Subcutaneous adipose tissue (tissue), 4 donors: Measurements from ENCODE around the gene FA2H. TPM values are rescaled to one million over a fixed set of nuclear protein-coding genes. Genes with fewer than 3 reads are reported as not detected.

Experiments used
- total RNA-seq, 4 donors: library from RNA; depleted of rRNA; stranded (reverse); fragments of >200 nt; gene quantifications; one replicate each; pipeline ENCODE4 v1.1.0, GENCODE V29; 2016
- TF ChIP-seq, protein P1 (sequence below): fragments of 450-650 bp; IDR thresholded peaks from one replicate; pipeline ENCODE4 v1.5.1; 2016; ENCODE audit warnings: low read depth, mild to moderate bottlenecking, control low read depth, antibody characterized with exemption, moderate library complexity

The FA2H gene, protein sequence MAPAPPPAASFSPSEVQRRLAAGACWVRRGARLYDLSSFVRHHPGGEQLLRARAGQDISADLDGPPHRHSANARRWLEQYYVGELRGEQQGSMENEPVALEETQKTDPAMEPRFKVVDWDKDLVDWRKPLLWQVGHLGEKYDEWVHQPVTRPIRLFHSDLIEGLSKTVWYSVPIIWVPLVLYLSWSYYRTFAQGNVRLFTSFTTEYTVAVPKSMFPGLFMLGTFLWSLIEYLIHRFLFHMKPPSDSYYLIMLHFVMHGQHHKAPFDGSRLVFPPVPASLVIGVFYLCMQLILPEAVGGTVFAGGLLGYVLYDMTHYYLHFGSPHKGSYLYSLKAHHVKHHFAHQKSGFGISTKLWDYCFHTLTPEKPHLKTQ
- total RNA-seq = not detected

DNA sequence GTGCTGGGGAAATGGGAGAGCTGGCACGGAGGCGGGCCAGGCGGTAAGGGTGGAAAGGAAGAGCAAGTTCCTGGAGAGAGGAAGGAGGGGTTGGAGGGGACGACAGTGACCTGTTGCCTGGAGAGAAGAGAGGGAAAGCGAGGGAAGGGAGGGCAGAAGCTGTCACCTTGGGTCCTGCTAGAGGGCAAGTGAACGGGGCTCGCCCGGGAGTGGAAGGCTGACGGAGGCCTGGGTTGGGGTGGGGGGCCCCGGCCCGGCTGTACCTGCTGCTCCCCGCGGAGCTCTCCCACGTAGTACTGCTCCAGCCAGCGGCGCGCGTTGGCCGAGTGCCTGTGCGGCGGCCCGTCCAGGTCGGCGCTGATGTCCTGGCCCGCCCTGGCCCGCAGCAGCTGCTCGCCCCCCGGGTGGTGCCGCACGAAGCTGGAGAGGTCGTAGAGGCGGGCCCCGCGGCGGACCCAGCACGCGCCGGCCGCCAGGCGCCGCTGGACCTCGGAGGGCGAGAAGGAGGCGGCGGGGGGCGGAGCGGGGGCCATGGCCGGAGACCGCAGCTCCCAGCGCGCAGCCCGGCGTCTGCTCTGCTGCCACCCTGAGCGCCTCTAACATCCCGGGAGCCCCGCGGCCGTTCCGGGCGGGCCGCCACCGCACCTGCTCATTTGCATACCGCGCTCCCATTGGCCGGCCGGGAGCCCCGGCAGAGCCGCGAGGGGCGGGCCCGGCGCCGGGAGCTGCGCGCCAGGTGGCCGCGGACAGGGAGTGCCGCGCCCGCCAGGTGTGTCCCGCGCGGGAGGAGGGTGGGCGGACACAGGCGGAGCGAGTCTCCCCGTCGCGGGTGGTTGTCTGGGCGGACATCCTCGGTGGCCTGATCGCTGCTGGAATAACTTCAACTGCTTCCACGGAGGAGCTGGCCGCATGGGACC lies at the start of gene FA2H:
Gene FA2H (minus strand): TSS at position 598 of the 917 bp plus-strand sequence. CDS start 65 bp downstream, at position 533.
- TF ChIP-seq, protein P1, sequence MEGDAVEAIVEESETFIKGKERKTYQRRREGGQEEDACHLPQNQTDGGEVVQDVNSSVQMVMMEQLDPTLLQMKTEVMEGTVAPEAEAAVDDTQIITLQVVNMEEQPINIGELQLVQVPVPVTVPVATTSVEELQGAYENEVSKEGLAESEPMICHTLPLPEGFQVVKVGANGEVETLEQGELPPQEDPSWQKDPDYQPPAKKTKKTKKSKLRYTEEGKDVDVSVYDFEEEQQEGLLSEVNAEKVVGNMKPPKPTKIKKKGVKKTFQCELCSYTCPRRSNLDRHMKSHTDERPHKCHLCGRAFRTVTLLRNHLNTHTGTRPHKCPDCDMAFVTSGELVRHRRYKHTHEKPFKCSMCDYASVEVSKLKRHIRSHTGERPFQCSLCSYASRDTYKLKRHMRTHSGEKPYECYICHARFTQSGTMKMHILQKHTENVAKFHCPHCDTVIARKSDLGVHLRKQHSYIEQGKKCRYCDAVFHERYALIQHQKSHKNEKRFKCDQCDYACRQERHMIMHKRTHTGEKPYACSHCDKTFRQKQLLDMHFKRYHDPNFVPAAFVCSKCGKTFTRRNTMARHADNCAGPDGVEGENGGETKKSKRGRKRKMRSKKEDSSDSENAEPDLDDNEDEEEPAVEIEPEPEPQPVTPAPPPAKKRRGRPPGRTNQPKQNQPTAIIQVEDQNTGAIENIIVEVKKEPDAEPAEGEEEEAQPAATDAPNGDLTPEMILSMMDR = no peak

DNA sequence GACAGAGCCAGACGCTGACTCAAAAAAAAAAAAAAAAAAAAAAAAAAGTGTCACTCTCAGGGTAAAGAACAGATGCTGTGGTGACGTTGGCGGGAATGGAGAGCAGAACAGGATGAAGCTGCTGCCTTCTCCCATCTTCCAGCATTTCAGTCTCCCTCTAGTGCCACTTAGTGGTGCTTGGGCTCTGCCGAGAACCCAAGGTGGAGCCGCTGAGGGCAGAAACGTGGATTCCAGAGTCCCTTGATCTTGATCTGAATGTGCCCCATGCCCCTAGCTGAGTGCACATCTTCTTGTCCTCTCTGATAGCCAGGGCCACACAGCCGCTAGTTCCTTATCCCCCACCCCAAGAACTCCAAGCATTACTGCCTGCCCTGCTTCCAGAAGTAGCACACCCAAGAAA lies 43.2 kb upstream of the FA2H start:
- TF ChIP-seq, protein P1 = no peak

DNA sequence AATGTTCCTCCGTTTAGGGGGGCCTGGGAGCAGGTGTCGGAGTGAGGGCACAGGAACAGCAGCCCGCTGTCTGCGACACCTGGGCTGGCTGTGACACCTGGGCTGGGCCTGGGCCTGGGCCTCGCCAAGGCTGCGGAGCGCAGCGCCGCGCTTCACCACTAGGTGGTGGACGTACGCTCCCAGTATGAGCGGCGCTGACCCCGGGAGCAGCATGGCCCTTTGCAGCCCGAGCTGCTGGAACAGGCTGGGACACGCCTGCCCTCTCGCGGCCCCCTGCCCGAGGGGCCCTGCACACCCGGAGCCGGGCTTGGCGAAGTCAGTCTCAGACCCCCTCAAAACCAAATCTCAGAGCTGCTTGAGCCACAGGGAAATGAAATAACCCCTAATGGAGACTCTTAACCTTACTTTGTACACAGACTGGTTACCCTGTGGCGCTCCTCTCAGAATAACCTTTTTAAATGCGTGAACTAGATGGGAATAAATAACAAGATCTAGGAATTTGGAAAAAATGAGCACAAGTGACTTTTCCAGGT lies 38.6 kb upstream of the FA2H start:
- TF ChIP-seq, protein P1 = no peak

DNA sequence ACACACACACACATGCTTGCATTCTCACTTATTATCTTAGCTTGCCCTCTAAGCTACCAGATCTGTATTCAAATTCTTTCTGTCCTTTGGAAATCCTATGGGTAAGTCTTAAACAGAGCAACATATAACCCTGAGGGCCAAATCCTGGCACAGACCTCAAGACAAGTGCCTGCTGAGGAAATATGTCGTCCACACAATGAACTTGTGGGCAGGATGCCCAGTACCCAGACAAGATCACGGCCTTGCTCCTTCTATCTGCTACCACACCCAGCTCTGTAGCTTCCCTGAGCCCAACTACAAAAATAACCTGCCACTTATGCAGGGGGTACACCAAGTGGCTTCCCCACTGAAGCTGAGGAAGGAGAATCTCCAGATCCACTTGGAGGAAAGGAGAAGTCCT lies 37.3 kb upstream of the FA2H start:
- TF ChIP-seq, protein P1 = no peak

DNA sequence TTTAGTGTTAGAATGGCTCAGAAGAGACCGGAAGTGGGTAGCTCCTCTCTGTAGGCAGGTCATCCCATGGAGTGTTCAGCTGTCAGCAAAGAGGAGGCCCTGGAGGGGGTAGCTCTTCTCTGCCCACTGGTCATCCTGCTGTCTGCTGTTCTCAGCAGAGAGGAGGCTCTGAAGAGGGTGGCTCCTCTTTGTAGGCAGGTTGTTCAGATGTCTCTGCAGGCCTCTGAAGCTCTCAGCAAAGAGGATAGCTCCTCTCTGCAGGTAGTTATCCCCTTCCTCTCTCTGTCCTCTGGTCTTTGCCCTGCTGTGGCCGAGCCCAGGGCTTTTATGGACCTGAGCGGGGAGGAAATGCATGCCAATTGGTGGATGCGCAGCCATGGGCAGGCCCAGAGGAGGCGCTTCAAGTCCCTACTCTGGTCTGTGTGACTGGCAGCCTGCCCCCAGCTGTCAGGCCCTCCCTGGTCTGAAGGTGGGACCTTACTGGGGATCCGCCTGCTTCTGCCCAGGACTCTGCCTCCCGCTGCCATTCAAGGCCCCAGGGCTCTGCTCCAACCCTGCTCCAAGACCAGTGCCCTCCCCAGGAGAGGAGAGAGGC lies 32.5 kb upstream of the FA2H start:
- TF ChIP-seq, protein P1 = no peak

DNA sequence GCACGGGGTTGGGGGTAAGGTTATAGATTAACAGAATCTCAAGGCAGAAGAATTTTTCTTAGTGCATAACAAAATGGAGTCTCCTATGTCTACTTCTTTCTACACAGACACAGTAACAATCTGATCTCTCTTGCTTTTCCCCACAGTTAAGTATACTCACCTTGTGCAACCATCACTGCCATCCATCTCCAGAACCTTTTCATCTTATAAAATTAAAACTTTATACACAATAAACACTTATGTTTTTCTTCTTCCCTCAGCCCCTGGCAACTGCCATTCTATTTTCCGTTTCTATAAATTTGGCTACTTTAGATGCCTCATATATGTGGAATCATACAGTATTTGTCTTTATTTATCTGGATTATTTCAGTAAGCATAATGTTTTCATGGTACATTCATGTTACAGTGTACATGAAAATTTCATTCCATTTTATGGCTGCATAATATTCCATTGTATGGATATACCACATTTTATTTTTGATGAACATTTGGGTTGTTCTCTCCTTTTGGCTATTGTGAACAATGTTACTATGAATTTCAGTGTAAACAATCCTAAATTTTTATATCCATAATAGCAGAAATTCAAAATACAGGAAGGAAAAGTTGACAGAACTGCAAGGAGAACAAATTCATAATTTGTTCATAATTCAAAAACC lies 25.7 kb upstream of the FA2H start:
- TF ChIP-seq, protein P1 = no peak
